Neural progenitor cell (in vitro differentiated cells): ENCODE data around the gene C11orf52. TPM values are rescaled to one million over a fixed set of nuclear protein-coding genes. Genes with fewer than 3 reads are reported as not detected.
A peak's percentile ranks its signal among the peaks of the same experiment; 100 is the strongest.

Experiments
- DNase-seq: peaks from one replicate; pipeline ENCODE4 v3.0.0-alpha.2; 2016; ENCODE audit warnings: low spot score
- H2AFZ ChIP-seq: fragments of 200-600 bp; sonication (generic); replicated peaks from 2 replicates; pipeline ENCODE4 v1.6.1; 2016; ENCODE audit warnings: antibody characterized with exemption
- H3F3A ChIP-seq: fragments of 200-600 bp; sonication (generic); 2 replicates; pipeline ENCODE4 v1.6.1; 2016; ENCODE audit warnings: antibody characterized with exemption, low read depth
- H3K27ac ChIP-seq: fragments of 200-600 bp; sonication (generic); 2 replicates; pipeline ENCODE4 v1.5.1; 2016; ENCODE audit warnings: mild to moderate bottlenecking
- H3K27me3 ChIP-seq: fragments of 200-600 bp; sonication (generic); 2 replicates; pipeline ENCODE4 v1.6.1; 2016; ENCODE audit warnings: mild to moderate bottlenecking, moderate library complexity
- H3K36me3 ChIP-seq: fragments of 200-600 bp; sonication (generic); 2 replicates; pipeline ENCODE4 v1.5.1; 2016
- H3K4me1 ChIP-seq: fragments of 200-600 bp; sonication (generic); 2 replicates; pipeline ENCODE4 v1.6.1; 2016; ENCODE audit warnings: mixed run types
- H3K4me2 ChIP-seq: fragments of 200-600 bp; sonication (generic); 2 replicates; pipeline ENCODE4 v1.6.1; 2016
- H3K4me3 ChIP-seq: fragments of 200-600 bp; sonication (generic); 2 replicates; pipeline ENCODE4 v1.5.1; 2016
- H3K79me2 ChIP-seq: fragments of 200-600 bp; sonication (generic); 2 replicates; pipeline ENCODE4 v1.6.1; 2016; ENCODE audit warnings: low read depth
- H3K9ac ChIP-seq: fragments of 200-600 bp; sonication (generic); 2 replicates; pipeline ENCODE4 v1.6.1; 2016
- H3K9me3 ChIP-seq: fragments of 200-600 bp; sonication (generic); 2 replicates; pipeline ENCODE4 v1.5.1; 2016; ENCODE audit warnings: low read depth
- H4K20me1 ChIP-seq: fragments of 200-600 bp; sonication (generic); 2 replicates; pipeline ENCODE4 v1.6.1; 2016; ENCODE audit warnings: low read depth
- H3K27ac Mint-ChIP-seq: 3 replicates; pipeline ENCODE4 v1.8.0; 2021; ENCODE audit warnings: mixed read lengths
- H3K27me3 Mint-ChIP-seq: 2 replicates; pipeline ENCODE4 v1.8.0; 2022; ENCODE audit warnings: low read depth, mild to moderate bottlenecking, inconsistent platforms, moderate library complexity, mixed read lengths; ENCODE audit not compliant: insufficient read depth
- H3K36me3 Mint-ChIP-seq: 3 replicates; pipeline ENCODE4 v1.8.0; 2021; ENCODE audit warnings: mixed read lengths
- H3K4me1 Mint-ChIP-seq: 3 replicates; pipeline ENCODE4 v1.8.0; 2021; ENCODE audit warnings: mixed read lengths
- H3K4me3 Mint-ChIP-seq: 3 replicates; pipeline ENCODE4 v1.8.0; 2021; ENCODE audit warnings: mild to moderate bottlenecking, moderate library complexity, mixed read lengths
- H3K9me3 Mint-ChIP-seq: 3 replicates; pipeline ENCODE4 v1.8.0; 2020; ENCODE audit warnings: mixed read lengths
- EZH2 ChIP-seq: fragments of 200-600 bp; sonication (generic); IDR thresholded peaks from 2 replicates; pipeline ENCODE4 v1.6.1; 2017; ENCODE audit warnings: antibody characterized with exemption, mild to moderate bottlenecking, moderate library complexity
- EZH2phosphoT487 ChIP-seq: fragments of 200-600 bp; sonication (generic); IDR thresholded peaks from 2 replicates; pipeline ENCODE4 v1.6.1; 2017; ENCODE audit warnings: antibody characterized with exemption
- total RNA-seq: library from RNA; depleted of rRNA; stranded (reverse); fragments of >200 nt; gene quantifications from 2 replicates; pipeline ENCODE4 v1.2.3, GENCODE V29; 2015; ENCODE audit warnings: low replicate concordance
- TF ChIP-seq, protein P1 (sequence below): fragments of 200-600 bp; sonication (generic); IDR thresholded peaks from 2 replicates; pipeline ENCODE4 v1.5.1; 2017; ENCODE audit warnings: antibody characterized with exemption, mild to moderate bottlenecking

The C11orf52 gene
- total RNA-seq, 1 donor from 2014 or later = not detected

DNA sequence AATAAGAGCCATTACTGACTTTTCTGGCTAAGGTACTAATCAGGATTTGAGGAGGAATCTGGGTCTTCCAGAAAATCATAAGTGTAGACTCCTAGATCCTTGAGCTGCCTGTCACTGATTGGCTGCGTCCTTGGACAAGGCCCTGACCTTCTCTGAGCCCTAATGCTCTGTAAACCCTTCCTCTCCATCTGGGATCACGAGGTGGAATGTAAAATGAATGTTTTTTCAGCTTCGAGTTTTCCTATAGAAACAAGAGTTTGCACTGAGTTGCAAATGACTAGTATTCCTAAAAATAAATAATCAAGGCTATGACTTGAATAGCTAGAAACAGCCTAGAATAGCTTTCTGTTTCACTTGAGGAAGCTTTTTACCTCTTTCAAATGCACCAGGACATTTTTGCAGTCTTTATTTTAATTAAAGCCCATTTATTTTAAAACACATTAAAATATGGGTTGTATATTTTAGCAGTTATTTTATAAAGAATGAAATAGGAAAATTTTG is 17.4 kb downstream of the C11orf52 start:
- H3K27ac Mint-ChIP-seq = no peak overlapping the region
- TF ChIP-seq EZH2 = no peak
- TF ChIP-seq, protein P1, sequence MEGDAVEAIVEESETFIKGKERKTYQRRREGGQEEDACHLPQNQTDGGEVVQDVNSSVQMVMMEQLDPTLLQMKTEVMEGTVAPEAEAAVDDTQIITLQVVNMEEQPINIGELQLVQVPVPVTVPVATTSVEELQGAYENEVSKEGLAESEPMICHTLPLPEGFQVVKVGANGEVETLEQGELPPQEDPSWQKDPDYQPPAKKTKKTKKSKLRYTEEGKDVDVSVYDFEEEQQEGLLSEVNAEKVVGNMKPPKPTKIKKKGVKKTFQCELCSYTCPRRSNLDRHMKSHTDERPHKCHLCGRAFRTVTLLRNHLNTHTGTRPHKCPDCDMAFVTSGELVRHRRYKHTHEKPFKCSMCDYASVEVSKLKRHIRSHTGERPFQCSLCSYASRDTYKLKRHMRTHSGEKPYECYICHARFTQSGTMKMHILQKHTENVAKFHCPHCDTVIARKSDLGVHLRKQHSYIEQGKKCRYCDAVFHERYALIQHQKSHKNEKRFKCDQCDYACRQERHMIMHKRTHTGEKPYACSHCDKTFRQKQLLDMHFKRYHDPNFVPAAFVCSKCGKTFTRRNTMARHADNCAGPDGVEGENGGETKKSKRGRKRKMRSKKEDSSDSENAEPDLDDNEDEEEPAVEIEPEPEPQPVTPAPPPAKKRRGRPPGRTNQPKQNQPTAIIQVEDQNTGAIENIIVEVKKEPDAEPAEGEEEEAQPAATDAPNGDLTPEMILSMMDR = no peak
- no peak for TF ChIP-seq EZH2phosphoT487
- no peak overlapping the region for H3K27ac ChIP-seq

DNA sequence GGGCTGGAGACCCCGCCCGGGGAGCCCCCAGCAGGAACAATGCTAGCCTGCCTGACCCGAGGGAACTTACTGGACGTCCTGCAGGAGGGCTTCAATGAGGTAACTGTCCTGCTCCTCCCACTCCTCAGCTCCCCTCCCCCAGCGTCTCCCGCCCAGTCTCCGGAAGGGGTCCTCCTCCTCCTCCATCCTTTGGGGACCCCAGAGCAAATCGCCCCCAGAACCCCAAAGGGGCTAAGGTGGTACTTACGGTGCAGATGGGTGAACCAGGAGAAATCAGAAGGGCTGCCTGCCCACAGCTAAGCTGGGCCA is 18.7 kb downstream of the C11orf52 start:
- Mint-ChIP-seq H3K4me1 (peaks cover 55% of the 10 kb centered on the region), H3K27ac (no peak overlapping the region), H3K36me3 (peaks cover 1% of the 10 kb centered on the region), H3K9me3 (no peaks in the 10 kb centered on the region), H3K27me3 (peaks cover 2% of the 10 kb centered on the region), H3K4me3 (peak overlapping the region; percentile 87)
- Histone ChIP-seq H3K4me1 (peaks cover 35% of the 10 kb centered on the region), H3K27ac (peak overlapping the region; percentile 73), H3K4me3 (peak overlapping the region; percentile 63), H3K4me2 (peak overlapping the region; percentile 89), H4K20me1 (no peaks in the 10 kb centered on the region), H3F3A (peaks cover 37% of the 10 kb centered on the region), H3K9ac (peak overlapping the region; percentile 23), H2AFZ (peak overlapping the region; percentile 90), H3K9me3 (no peaks in the 10 kb centered on the region), H3K27me3 (no peaks in the 10 kb centered on the region), H3K79me2 (no peaks in the 10 kb centered on the region), H3K36me3 (no peaks in the 10 kb centered on the region)
- TF ChIP-seq, protein P1 = no peak
- TF ChIP-seq EZH2 = no peak
- no peak for TF ChIP-seq EZH2phosphoT487
- no peak for DNase-seq

More for the DNA sequence above, 17.4 kb downstream of the C11orf52 start:
- Histone ChIP-seq H3K27me3 (no peaks in the 10 kb centered on the region), H3K4me2 (peak overlapping the region; percentile 89), H3K9me3 (no peaks in the 10 kb centered on the region), H4K20me1 (no peaks in the 10 kb centered on the region), H3K4me1 (peaks cover 35% of the 10 kb centered on the region), H3K9ac (no peak overlapping the region), H3K36me3 (no peaks in the 10 kb centered on the region), H2AFZ (peak overlapping the region; percentile 90), H3K4me3 (peak overlapping the region; percentile 63), H3F3A (peaks cover 37% of the 10 kb centered on the region), H3K79me2 (no peaks in the 10 kb centered on the region)
- Mint-ChIP-seq H3K36me3 (no peaks in the 10 kb centered on the region), H3K9me3 (no peaks in the 10 kb centered on the region), H3K4me3 (peak overlapping the region; percentile 84), H3K27me3 (peaks cover 2% of the 10 kb centered on the region), H3K4me1 (peaks cover 55% of the 10 kb centered on the region)
- DNase-seq = no peak

DNA sequence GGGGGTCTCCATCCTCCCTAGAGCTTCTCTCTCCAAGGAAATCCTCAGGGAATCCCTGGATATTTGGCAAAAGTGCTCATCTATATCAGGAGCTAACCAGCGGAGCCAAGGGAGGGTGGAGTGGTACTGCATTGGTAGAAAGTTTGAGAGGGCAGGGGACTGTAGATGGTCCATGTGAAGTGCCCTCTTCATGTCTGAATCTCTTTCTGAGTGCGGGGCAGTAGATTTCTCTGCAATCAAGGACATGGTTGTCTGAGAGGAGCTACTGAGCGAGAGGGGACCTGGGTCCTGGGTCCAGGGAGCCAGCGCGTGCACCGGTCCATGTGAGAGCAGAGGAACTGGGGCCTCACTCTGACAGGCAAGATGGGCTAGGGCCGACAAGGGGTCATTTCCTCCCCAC is 19.1 kb downstream of the C11orf52 start:
- no peaks in the 10 kb centered on the region for H3K9me3 Mint-ChIP-seq
- Histone ChIP-seq H3K27me3 (no peaks in the 10 kb centered on the region), H3K79me2 (no peaks in the 10 kb centered on the region), H3K4me1 (peaks cover 35% of the 10 kb centered on the region), H3F3A (peaks cover 37% of the 10 kb centered on the region), H2AFZ (peak overlapping the region; percentile 90), H3K36me3 (no peaks in the 10 kb centered on the region), H4K20me1 (no peaks in the 10 kb centered on the region), H3K4me3 (peak overlapping the region; percentile 63), H3K9me3 (no peaks in the 10 kb centered on the region), H3K9ac (peak overlapping the region; percentile 23), H3K4me2 (peak overlapping the region; percentile 89), H3K27ac (peak overlapping the region; percentile 73)
- peaks cover 6% of the 10 kb centered on the region for H3K36me3 Mint-ChIP-seq
- TF ChIP-seq EZH2 (no peak), EZH2phosphoT487 (no peak)
- TF ChIP-seq, protein P1 = no peak
- peaks cover 51% of the 10 kb centered on the region for H3K4me1 Mint-ChIP-seq
- DNase-seq = peak; percentile 34
- H3K4me3 Mint-ChIP-seq = peak overlapping the region; percentile 87
- H3K27ac Mint-ChIP-seq = peak overlapping the region; percentile 26
- H3K27me3 Mint-ChIP-seq = peaks cover 2% of the 10 kb centered on the region
